Cardiac fibroblast (primary cell): ENCODE measurements around the gene CSHL1.
"Not testable (repeated sequence)": the region's sequence is repeated elsewhere in the genome, so short reads cannot be mapped to it uniquely, and the experiment has no call there.

Experiments used
- DNase-seq, 2 donors: peaks; one replicate each; pipeline versions ENCODE4 v3.0.0 to v3.0.0-alpha.2; 2010; ENCODE audit warnings: low read depth in 2 of 2
- H3K4me3 ChIP-seq, 2 donors: replicated peaks in 1 of 2; 1 replicate in 1 of 2; 2 replicates in 1 of 2; pipeline ENCODE4 v1.5.1; 2011; ENCODE audit warnings: low read depth in 2 of 2, low read length in 2 of 2, mild to moderate bottlenecking in 2 of 2, moderate library complexity in 1 of 2
- TF ChIP-seq, protein P1 (sequence below): IDR thresholded peaks from one replicate; pipeline ENCODE4 v1.5.1; 2011; ENCODE audit warnings: low read depth, mild to moderate bottlenecking, low read length, inconsistent platforms

The CSHL1 gene

DNA sequence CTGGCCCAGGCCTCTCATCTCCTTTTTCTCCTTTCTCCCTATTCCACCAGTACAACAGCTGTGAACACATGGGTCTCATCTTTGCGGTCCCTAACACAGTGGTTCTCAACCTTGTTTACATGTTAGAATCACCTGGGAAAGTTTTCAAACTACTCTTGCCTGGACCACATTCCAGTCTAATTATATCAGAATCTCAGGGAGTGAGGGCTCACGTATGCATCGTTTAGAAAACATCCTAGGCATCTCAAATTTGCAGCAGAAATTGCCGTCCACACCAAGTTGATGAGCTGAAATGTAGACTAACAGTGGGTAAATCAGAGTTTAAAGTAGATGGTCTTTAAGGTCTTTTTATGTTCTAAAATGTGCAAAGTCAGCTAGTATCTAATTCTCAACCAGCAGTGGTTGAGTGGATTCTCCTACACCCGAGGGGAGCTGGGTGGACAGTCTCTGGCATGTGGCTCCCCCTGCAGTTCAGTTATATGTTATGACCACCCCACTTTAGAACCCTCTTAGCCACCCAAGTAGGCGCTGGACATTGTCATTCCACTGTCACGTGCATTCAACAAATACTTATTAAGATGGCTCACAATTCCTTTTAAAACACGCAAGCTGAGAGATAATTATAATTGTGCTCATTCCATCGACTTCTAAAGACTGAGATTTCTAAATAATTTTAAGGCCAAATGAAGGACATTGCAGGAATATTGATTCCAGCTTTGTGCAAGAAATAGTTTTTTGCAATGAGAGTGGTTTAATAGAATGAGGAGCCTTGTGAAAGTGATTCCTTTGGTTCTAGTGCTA lies 41.4 kb downstream of the CSHL1 start:
- H3K4me3 ChIP-seq, result not testable (repeated sequence)
- peak in 1 of 2 donors; percentile 12 for DNase-seq
- TF ChIP-seq, protein P1, sequence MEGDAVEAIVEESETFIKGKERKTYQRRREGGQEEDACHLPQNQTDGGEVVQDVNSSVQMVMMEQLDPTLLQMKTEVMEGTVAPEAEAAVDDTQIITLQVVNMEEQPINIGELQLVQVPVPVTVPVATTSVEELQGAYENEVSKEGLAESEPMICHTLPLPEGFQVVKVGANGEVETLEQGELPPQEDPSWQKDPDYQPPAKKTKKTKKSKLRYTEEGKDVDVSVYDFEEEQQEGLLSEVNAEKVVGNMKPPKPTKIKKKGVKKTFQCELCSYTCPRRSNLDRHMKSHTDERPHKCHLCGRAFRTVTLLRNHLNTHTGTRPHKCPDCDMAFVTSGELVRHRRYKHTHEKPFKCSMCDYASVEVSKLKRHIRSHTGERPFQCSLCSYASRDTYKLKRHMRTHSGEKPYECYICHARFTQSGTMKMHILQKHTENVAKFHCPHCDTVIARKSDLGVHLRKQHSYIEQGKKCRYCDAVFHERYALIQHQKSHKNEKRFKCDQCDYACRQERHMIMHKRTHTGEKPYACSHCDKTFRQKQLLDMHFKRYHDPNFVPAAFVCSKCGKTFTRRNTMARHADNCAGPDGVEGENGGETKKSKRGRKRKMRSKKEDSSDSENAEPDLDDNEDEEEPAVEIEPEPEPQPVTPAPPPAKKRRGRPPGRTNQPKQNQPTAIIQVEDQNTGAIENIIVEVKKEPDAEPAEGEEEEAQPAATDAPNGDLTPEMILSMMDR, result peak; percentile 3

DNA sequence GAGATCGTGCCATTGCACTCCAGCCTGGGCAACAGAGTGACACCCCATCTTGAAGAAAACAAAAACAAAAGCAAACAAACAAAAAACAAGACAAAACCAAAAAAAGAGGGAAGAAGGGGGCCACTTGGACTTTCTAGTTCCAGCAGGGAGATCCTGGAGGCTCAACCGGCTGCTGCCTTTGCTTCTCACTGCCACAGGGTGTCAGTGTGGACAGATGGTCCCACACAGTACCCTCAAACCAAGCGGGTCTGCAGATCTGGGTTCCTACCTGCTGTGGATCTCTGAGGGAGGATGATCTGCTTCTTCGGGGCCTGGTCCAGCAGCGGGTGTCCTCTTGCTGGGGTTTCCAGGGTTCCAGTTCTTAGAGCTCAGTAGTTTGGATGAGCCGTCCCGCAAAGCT lies 44.4 kb downstream of the CSHL1 start:
- TF ChIP-seq, protein P1, result peak; percentile 27
- DNase-seq, H3K4me3 ChIP-seq: not testable (repeated sequence)
